GM19193 (cell line): ENCODE data around the gene SLC39A11.

Experiments
- POLR2A ChIP-seq: IDR thresholded peaks from 4 replicates; pipeline ENCODE4 v1.6.1; 2011; ENCODE audit not compliant: insufficient read depth, insufficient read length; ENCODE audit errors: extremely low read depth

The SLC39A11 gene

DNA sequence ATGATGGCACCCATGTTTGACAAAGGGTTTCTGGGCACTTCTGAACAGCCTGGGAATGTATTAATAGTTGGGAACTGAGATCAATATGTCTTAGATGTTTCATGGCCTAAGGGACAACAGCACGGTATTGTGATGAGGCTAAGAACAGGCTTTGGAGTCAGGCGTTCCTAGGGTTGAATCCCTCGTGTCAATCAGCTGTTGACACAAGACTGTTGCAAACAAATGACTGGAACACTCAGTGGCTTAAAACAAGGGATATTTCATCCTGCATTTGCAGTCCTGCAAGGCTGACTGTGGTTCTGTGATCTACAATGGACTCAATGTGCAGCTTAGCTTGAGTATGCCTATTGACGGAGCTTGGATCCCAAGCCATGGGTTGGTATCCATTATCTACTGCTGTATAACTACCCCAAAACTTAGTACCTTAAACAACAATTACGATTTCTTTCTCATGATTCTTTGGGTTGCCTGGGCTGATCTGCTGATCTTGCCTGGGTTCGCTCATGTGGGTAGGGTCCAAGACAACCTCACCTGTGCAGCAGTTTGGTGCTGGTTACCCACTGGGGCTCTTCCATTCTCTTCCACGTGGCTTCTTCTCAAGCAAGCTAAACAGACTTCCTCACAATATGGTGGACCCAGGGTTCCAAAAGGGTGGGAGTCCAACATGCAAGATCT, 472.4 kb downstream of the SLC39A11 start:
- TF ChIP-seq POLR2A: no peak

DNA sequence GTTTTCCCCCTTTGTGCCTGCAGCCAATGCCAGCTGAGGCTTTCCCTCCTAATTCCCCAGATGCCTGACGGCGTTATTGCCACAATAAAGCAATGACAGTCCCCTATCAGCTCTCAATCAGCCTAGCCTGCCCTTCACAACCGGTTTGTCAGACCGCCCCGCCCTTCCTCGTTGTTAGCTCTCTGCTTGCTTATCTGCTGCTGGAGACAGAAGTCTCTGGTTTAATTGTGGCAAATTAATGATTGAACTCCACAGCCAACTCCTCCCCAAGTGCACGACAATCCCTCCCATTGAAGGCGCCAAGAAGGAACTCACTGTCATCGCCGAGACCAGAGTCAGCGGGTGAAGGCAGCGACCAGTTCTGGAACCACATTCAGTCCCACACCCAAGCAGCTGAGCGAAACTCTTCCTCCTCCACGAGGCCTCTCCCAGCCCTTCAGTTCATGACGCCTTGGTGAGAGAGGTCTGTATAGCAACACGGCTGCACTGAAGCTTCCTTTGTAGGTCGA, 474.4 kb downstream of the SLC39A11 start:
- TF ChIP-seq POLR2A: no peak

DNA sequence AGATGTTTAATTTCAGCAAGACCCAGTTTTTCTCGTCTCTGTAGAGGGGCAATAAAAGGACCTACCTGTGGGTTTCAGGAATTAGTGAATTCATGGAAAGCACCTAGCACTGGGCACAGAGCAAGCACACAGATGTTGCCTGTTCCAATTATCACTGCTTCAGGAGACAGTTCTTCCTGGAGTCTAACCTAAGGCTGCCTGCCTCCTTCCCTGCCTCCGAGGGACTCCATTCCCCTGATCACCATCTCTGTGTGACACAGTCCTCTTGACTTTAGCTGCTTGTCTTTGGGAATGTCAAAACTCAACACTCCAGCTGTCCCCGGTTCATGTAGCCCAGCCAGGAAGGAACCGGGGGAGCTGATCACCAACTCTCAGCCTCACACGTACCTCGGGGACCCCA, 474.9 kb downstream of the SLC39A11 start:
- no peak for TF ChIP-seq POLR2A

DNA sequence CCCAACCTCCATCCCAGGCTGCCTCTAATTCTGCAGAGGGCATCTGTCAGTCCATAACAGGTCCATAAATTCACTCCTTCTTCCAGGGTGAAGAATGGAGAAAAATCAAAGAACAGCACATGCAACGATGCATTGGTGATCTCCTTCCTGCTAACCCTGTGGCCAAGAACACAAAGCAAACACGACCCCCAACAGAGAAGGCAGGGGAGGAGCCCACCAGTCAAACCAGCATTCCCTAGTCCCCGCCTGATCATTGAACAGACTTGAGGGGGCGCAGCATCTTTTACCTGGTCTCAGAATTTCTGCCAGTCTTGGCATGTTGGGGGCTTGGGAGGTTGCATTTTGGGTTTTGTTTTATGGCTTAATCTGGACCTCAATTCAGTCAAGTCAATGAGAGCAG, 476.0 kb downstream of the SLC39A11 start:
- no peak for TF ChIP-seq POLR2A

DNA sequence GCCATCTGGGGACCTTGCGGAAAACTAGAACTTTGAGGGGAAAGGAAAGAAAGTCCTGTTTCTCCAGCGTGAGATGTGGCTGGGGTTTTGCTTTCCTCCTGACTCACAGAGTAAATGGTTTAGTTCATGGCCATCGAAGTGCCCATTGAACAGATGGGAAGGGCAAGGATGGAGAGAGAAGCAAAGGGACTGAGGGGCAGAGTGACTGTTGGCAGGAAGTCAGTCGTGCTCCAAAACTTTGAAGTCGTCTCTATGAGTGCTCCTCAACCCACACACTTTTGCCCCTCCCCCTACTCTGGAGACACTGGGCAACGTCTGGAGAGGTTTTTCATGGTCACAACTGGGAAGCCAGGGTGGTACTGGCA, 476.9 kb downstream of the SLC39A11 start:
- TF ChIP-seq POLR2A: no peak

DNA sequence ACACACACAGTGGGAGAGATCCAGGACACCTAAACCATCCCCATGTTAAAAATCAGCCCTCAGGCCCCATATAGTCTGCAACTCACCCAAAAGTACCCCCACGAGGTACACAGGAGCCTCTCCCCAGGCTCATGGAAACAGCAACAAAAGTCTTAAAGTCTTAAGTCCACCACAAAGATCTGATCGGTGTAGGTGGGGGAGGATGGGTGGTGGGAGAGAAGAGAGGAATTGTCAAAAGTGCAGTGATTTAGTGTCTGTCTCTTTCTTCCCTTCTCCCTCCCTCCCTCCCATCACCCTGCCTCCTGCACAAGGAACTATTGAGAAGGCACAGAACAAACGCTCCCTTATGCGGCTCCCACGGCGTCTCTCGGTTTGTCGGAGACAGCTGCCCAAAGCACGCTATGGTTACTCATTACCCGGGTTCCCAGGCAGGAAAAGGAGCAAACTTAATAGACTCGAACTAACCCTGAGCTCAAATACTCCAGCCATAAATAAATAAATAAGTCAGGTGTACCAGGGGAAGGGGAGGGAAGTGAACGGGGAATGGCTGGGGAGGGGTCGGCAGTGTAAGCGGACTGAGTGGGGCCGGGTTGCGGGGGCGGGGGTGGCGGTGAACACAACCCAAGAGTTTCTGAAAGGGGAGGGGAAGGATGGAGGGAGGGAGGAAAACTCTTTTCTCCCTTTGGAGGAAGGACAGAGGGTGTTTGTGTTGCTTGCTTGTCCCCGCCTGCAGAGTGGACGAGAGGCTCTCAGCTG, 477.4 kb downstream of the SLC39A11 start:
- no peak for TF ChIP-seq POLR2A

DNA sequence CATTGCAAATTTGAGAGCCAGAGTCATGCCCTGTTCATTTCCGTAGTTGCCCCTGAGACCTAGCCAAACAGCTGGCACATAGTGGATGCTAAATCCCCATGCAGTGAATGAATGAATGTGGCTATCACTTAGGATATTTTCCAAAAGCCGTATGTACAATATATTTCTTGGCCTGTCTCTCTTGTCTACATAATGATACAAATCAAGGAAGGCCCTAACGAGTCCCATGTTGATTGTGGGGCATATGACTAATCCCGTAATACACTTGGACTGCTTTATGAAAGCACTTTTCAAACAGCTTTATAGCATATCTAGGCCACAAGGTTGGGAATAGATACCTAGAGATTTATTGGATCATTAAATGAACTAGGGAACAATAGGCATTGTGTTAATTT, 478.0 kb downstream of the SLC39A11 start:
- no peak for TF ChIP-seq POLR2A

DNA sequence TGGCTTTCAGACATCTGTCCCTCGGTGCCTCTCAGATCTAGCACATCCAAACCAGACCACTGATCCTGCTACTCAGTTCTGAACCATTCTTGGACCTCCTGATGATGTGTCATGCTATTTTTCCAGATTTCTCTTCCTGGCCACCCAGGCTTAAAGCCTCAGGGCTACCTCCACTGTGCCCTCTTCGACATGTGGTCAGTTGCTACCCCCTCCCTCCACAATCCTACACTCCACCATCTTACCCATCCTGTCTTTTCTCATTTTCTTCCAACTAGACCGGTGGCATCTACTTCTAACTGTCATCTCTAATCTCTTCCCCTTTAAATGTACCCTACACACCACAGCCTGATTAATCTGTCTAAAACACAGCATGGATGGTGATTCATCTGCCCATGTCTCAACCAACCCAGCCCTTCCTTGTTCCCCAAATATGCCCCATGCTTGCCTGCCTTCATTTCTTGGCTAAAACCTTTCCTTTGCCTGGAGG, 478.6 kb downstream of the SLC39A11 start:
- TF ChIP-seq POLR2A: no peak

DNA sequence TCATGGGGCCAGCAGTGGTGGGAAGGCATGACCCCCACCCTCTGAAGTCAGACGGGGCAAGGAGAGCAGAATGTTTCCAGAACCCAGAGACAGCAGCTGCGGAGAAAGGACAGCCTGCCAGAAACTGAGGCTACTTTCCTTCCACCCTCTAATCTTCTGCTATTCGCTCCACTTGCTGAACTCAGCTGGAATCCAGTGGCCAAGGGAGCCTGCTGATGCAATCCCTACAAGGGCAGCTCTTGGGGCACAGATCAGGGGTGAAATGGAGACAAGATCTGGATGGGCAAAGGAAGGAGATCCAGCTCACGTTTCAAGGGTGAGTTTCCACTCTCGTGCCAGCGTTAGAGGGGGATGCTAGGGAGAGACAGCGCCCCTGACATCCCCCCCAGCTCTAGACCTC, 479.1 kb downstream of the SLC39A11 start:
- no peak for TF ChIP-seq POLR2A

DNA sequence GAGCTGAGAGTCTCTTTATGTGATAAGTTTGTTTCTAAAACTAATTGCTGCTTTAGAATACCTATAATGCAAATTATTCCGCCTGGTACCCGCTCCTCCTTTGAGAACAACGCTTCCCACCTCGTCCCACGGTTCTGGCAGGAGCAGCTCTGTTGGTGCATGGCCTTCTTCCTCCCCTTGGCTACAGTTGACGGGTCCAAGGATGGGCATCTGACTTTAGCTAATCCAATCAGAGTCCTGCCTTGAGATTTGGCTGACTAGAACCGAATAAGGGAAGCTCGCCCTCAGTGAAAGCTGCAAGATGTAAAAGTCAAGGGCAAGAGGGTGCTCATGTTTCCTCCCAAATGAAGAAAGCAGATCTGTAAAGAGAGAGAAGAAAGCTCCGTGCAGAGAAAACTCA, 481.3 kb downstream of the SLC39A11 start:
- no peak for TF ChIP-seq POLR2A

DNA sequence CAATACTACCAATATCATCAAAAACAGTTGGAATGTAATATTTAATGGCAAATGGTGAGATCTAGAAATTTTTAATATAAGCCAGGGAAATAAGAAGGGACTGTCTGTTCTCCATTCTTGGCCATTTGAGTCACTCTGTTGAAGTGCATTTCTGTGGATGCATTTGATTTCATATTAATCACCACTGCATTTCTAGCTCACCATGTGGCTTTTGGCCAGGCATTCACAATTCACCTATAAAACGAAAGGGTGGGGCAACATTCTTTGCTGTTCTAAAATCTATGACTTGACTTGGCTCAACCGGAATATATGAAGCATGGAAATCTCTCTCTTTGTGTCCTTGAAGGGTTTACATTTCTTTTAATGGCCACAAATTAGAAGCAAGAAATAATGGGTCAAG, 483.0 kb downstream of the SLC39A11 start:
- TF ChIP-seq POLR2A: no peak

DNA sequence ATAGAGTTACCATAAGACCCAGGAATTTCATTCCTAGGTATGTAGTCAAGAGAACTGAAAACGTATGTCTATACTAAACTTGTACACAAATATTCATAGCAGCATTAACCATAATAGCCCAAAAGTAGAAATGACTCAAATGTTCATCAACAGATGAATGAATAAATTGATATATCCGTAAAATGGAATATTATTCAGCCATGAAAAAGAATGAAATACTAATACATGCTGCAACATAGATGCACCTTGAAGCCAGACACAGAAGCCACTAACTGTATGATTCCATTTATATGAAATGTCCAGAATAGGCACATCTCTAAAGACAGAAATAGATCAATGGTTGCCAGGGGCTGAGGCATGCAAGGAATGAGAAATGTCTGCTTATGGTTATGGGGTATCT, 484.1 kb downstream of the SLC39A11 start:
- TF ChIP-seq POLR2A: no peak

DNA sequence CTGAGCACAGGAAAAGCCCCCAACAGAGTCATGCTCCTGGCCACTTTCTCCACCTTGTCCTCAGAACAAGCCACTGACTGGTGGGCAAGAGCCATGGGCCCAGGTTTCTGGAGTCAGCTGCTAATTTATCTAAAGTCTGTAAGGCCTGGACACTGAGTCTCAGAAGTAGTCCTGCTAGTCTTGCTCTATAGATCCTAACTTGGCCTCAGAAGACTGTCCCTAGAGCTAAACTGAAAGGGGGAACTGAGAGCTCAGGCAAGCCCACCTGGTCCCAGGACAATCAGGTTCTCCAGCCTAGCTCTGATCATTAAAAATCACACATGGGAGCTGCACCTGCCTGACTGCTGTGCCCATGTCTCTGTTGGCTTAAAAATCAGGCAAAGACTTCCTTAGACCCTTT, 485.8 kb downstream of the SLC39A11 start:
- no peak for TF ChIP-seq POLR2A

DNA sequence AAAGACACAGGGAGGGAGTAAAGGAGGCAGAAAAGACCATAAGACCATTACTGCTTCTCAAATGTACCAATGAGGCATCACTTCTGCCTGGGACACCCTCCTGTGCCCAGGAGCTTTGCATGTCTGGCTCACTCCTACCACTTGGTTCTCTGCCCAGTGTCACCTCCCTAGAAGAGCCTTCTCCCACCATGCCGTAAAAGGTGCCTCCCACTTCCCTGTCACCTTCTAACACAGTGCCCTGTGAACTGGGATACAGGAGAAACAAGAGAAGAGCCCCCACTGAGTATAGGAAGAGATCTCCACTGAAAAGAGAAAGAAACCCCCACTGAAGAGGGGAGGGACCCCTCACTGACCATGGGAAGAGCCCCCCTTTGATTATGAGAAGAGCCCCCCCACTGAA, 486.9 kb downstream of the SLC39A11 start:
- TF ChIP-seq POLR2A: no peak

DNA sequence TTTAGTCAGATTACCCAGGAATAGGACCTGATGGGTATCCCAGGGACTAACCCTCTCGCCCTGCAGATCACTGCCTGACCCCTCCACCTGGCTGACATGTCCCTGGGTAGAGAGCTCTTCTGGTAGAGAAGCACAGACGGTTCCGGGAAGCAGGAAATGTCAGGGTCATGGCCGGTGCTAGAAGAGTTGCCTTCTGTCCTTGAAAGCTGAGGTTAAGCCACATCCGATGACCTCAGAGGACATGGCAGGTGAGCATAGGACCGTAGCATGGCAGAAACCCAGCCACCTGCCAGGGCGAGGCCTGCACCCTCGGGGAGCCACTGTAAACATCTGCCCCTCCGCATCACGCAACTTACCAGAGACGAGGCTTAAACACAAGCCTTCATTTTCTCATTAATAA, 488.0 kb downstream of the SLC39A11 start:
- TF ChIP-seq POLR2A: no peak
